HG02938 (cell line): ENCODE measurements around the gene NDUFB2.
"Not testable (repeated sequence)": the region's sequence is repeated elsewhere in the genome, so short reads cannot be mapped to it uniquely, and the experiment has no call there.

Experiments
- ATAC-seq: cut with Tn5 transposase; IDR thresholded peaks from one replicate; pipeline ENCODE4 v1.9.1; 2021; ENCODE audit warnings: mild to moderate bottlenecking, moderate library complexity; ENCODE audit not compliant: unreplicated experiment

The NDUFB2 gene

DNA sequence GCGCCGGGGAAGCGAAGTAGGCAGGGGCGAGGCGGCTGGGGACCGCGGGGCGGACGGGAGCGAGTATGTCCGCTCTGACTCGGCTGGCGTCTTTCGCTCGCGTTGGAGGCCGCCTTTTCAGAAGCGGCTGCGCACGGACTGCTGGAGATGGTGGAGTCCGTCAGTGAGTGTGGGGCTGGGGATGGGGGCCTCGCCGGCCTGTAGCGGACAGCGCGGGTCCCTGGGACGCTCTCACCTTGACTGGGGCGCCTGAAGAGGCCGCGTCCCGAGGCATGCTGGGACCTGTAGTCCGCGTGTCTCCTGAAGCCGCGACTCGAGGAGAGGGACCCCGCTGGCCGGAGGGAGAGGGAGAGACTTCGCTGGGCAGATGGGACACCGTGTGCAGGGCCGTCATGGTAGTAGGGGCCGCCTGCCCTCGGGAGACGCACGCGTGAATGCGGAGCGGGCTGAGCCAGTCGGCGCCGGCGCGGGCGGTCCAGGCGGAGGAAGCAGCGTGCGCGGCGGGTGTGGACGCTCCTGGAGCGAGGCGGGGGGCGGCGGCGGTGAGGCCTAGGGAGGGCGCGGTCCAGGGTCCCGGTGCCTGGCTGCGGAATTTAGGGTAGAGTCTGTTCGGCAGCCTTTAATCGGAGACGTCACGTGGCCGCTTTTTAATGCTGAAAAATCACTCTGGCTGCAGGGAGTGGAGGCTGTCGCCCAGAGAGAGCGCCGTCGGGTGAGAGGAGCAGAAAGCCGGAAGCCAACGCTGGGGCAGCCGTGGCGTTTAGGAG, at the start of gene NDUFB2:
Gene NDUFB2, plus strand, starts transcription at position 29 of the 767 bp plus-strand sequence. Its CDS starts 37 bp downstream, at position 66.
- peak; percentile 88 for ATAC-seq

- ATAC-seq = peak; percentile 66
These were observed 49.4 kb upstream of the NDUFB2 start for GRCh38 chr7:140646931-140647647.

DNA sequence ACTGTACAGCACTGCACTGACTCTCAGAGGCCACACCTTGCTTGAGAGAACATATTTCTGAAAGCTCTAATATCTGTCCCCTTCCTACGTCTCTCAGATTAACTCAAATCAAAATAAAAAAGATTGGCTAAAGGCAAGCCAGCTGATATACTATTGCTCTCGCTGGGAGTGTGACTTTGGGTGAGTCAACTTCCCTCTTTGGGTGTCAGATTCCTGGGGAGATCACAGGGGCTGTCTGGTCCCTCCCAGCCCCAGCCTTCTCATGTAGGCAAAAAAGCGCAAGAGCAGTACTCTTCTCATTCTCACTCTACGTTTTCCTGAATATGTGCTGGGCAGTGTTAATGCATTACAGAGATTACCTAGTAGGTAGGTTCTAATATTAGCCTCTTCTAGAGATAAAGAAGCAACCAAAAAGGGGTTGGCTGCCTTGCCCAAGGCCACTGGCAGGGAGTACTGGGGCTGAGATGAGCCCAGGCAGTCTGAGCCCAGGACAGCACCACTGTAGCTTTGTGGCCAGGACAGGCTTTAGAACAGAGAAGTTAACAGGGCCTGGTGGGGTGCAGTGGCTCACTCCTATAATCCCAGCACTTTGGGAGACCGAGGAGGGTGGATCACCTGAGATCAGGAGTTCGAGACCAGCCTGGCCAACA, 46.8 kb upstream of the NDUFB2 start:
- ATAC-seq = no peak

- ATAC-seq = no peak
These were observed 46.1 kb upstream of the NDUFB2 start for GRCh38 chr7:140650367-140650766.

DNA sequence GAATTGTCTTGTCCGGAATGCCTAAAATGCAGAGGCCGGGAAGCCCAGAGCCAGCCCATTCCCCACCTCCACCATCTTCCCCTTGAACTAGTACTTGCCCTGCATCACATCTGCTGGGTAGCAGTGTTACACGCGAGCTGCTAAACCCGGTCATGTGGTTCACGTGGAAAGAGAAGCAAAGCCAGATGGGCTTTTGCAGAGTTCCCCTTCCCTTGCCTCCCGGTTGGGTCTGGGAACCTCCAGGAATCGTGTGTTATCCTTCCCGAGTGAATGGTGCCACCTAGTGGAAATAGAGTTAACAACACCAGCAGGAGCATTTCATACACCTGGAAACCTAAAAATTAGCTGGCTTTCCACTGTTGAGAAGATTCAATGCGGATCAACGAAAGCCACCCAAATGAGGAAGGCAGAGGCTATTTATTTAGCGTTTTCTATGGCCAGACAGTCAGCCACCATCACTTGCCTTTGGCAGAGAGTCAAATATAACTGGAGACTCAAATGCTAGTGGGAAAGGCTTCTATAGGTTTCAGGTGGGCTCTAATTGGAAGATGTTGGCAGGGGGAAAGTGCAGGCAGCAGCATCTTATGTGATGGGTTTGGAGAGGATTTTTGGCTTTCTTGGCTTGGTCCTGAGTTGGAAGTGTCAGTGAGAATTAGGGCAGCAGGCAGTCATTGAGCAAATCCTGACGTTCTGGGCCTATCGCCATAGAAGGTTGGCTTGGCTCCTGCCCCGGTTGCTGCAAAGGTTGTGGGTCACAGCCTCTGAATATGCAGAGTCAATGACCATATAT, 43.0 kb upstream of the NDUFB2 start:
- no peak for ATAC-seq

- ATAC-seq = no peak
These were observed 42.5 kb upstream of the NDUFB2 start for GRCh38 chr7:140654109-140654387.

DNA sequence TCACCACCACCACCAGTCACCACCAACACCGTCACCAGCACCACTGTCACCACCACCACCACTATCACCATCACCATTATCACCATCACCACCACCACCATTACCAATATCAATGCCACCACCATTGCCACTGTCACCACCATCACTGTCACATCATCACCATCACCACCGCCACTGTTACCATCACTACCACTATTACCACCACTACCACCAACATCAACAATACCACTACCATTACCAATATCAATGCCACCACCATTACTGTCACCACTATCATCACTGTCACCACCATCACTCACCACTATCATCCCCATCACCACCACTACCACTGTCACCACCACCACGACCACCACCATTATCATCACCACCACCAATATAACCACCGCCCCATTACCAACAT, 41.8 kb upstream of the NDUFB2 start:
- no peak for ATAC-seq

- ATAC-seq = no peak
These were observed 40.7 kb upstream of the NDUFB2 start for GRCh38 chr7:140655511-140656408.

DNA sequence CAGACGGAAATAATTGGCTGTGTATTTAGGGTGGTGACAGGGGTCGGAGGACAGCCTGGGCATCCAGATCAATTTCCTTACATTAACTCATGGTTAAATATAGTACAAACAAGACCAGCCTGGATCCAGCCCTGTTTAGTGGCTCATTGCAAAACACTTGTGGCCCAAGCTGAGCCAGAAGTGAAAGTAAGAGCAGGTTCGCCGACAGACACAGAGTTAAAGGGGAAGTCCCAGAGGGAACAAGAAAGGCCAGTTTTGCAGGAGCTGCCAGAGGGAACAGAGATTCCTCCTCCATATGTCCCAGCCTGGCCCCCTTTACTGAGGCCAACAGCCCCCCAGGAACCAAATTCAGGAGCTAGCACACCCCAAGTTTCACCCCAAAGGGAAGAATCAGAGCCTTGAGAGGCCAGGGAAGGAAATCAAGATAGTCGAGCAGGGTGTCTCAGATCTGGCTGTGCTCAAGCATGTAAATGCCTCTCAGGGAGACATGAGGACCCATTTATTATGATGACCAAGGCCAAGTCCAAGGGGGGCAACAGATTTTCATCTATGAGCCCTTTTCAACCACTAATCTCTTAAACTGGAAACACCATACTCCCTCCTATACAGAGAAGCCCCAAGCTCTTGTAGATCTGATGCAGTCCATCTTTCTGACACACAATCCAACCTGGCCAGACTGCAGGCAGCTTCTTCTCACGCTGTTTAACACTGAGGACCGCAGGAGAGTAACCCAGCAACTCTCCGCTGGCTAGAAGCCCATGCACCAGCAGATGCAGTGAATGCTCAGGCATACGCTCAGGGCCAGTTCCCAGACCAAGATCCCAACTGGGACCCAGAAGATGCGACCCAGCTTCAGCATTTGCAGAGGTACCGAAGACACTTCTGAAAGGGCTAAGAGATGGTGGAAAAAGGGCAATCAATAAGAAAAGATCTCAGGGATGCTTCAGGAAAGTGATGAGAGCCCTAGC, 39.7 kb upstream of the NDUFB2 start:
- peak; percentile 93 for ATAC-seq

GRCh38 chr7:140657891-140658290, 38.6 kb upstream of the NDUFB2 start:
- no peak for ATAC-seq

GRCh38 chr7:140659856-140660255, 36.7 kb upstream of the NDUFB2 start:
- no peak for ATAC-seq

- ATAC-seq = no peak
These were observed 35.4 kb upstream of the NDUFB2 start for GRCh38 chr7:140661124-140661523.

- not testable (repeated sequence) for ATAC-seq
These were observed 33.6 kb upstream of the NDUFB2 start for GRCh38 chr7:140662938-140663337.

GRCh38 chr7:140667476-140667875, 29.0 kb upstream of the NDUFB2 start:
- no peak for ATAC-seq

GRCh38 chr7:140668641-140669040, 27.9 kb upstream of the NDUFB2 start:
- ATAC-seq = no peak

GRCh38 chr7:140669352-140669751, 27.2 kb upstream of the NDUFB2 start:
- ATAC-seq = no peak

GRCh38 chr7:140669862-140670261, 26.6 kb upstream of the NDUFB2 start:
- ATAC-seq = not testable (repeated sequence)

GRCh38 chr7:140670343-140670935, 26.1 kb upstream of the NDUFB2 start:
- ATAC-seq = no peak

- ATAC-seq = no peak
These were observed 24.5 kb upstream of the NDUFB2 start for GRCh38 chr7:140671966-140672365.
